Gastrocnemius medialis (tissue), 4 donors: ENCODE data around the gene NCOA6.
"Not testable (repeated sequence)": the region's sequence is repeated elsewhere in the genome, so short reads cannot be mapped to it uniquely, and the experiment has no call there.

Experiments
- CTCF ChIP-seq, 5 experiments: fragments of 450-650 bp in 3 of 5; fragments of 200-600 bp in 2 of 5; sonication (generic) in 2 of 5; IDR thresholded peaks in 4 of 5; conservative IDR thresholded peaks in 1 of 5; 1 replicate in 4 of 5; 2 replicates in 1 of 5; pipeline ENCODE4 v1.5.1; 2016 to 2019; ENCODE audit warnings: antibody characterized with exemption in 5 of 5, mild to moderate bottlenecking in 3 of 5, moderate library complexity in 3 of 5
- POLR2A ChIP-seq, 2 donors: fragments of 450-650 bp; IDR thresholded peaks; one replicate each; pipeline ENCODE4 v1.6.1; 2017; ENCODE audit warnings: antibody characterized with exemption in 2 of 2, mild to moderate bottlenecking in 2 of 2, moderate library complexity in 2 of 2

GRCh38 chr20:34719242-34720017 lies 106.0 kb downstream of the NCOA6 start:
- not testable (repeated sequence) for TF ChIP-seq CTCF (IDR thresholded peaks at IDR 0.05 in 4 of 5, conservative IDR thresholded peaks at IDR 0.05 in 1 of 5); POLR2A (IDR thresholded peaks at IDR 0.05)
